B cell (primary cell): ENCODE data around the gene LRRC31. TPM values are rescaled to one million over a fixed set of nuclear protein-coding genes. Genes with fewer than 3 reads are reported as not detected.

ENCODE experiments used
- ATAC-seq: fragments of 200-7000 bp; cut with Tn5 transposase; one replicate; pipeline ENCODE4 v1.10.0; 2021; ENCODE audit warnings: low read depth, mild to moderate bottlenecking, moderate number of reproducible peaks, moderate library complexity
- CTCF ChIA-PET: fragments of 350-600 bp; sonication (Branson Sonifier 250); formaldehyde crosslinking; loops from one replicate; lab custom pipeline; 2021; ENCODE audit warnings: antibody characterized with exemption, inconsistent platforms; lab: Charles Lee
- POLR2A ChIA-PET: fragments of 350-600 bp; sonication (Branson Sonifier 250); formaldehyde crosslinking; loops from one replicate; lab custom pipeline; 2021; ENCODE audit warnings: antibody characterized with exemption; lab: Charles Lee
- DNase-seq: peaks from one replicate; pipeline ENCODE4 v3.0.0; 2013
- H2AFZ ChIP-seq: 2 replicates; pipeline ENCODE4 v1.6.1; 2012; ENCODE audit warnings: mild to moderate bottlenecking, low read depth, low read length; ENCODE audit not compliant: insufficient read depth, poor library complexity, severe bottlenecking
- H3K27ac ChIP-seq, 2 donors: 1 replicate in 1 of 2; 2 replicates in 1 of 2; pipeline ENCODE4 v1.5.1; 2012 to 2013; ENCODE audit warnings: low read length in 2 of 2, mild to moderate bottlenecking in 2 of 2, moderate library complexity in 1 of 2
- H3K27me3 ChIP-seq, 4 experiments: fragments of 200-600 bp in 1 of 4; sonication (generic) in 1 of 4; replicated peaks in 1 of 4; 1 replicate in 2 of 4; 2 replicates in 2 of 4; pipeline versions ENCODE4 v1.6.1 to v1.7.0; 2013 to 2016; ENCODE audit warnings: low read length in 3 of 4, mild to moderate bottlenecking in 2 of 4, mixed read lengths in 1 of 4, moderate library complexity in 1 of 4; ENCODE audit not compliant: insufficient read depth in 4 of 4, control insufficient read depth in 3 of 4; ENCODE audit errors: control extremely low read depth in 1 of 4
- H3K36me3 ChIP-seq, 2 experiments: replicated peaks in 1 of 2; 1 replicate in 1 of 2; 2 replicates in 1 of 2; pipeline versions ENCODE4 v1.6.1 to v1.7.1; 2013; ENCODE audit warnings: low read length in 1 of 2; ENCODE audit not compliant: insufficient read depth in 2 of 2, control insufficient read depth in 1 of 2; ENCODE audit errors: control extremely low read depth in 1 of 2, extremely low read depth in 1 of 2
- H3K4me1 ChIP-seq, 2 donors: fragments of 200-600 bp in 1 of 2; sonication (generic) in 1 of 2; 1 replicate in 1 of 2; 2 replicates in 1 of 2; pipeline versions ENCODE4 v1.5.1 to v1.6.1; 2013 to 2017; ENCODE audit warnings: low read length in 2 of 2; ENCODE audit not compliant: control insufficient read depth in 2 of 2, insufficient read depth in 2 of 2
- H3K4me2 ChIP-seq: replicated peaks from 2 replicates; pipeline ENCODE3; 2012; ENCODE audit warnings: mild to moderate bottlenecking, low read depth, low read length; ENCODE audit not compliant: poor library complexity, severe bottlenecking
- H3K4me3 ChIP-seq, 5 experiments: fragments of 200-600 bp in 1 of 5; sonication (generic) in 1 of 5; 1 replicate in 3 of 5; 2 replicates in 2 of 5; pipeline versions ENCODE4 v1.5.1 to v1.7.0; 2011 to 2016; ENCODE audit warnings: low read length in 4 of 5, mild to moderate bottlenecking in 4 of 5, low read depth in 2 of 5, control low read depth in 1 of 5, moderate library complexity in 1 of 5; ENCODE audit not compliant: insufficient read depth in 1 of 5; ENCODE audit errors: control extremely low read depth in 1 of 5, extremely low read depth in 1 of 5
- H3K79me2 ChIP-seq: fragments of 200-600 bp; sonication (generic); one replicate; pipeline ENCODE4 v1.6.0; 2016; ENCODE audit warnings: low read length; ENCODE audit not compliant: control insufficient read depth, insufficient read depth
- H3K9ac ChIP-seq: fragments of 200-600 bp; sonication (generic); 2 replicates; pipeline ENCODE4 v1.6.1; 2017; ENCODE audit warnings: mild to moderate bottlenecking, low read length, moderate library complexity
- H3K9me3 ChIP-seq, 3 donors: one replicate each; pipeline versions ENCODE4 v1.6.1 to v1.7.1; 2013; ENCODE audit warnings: low read length in 2 of 3; ENCODE audit not compliant: control insufficient read depth in 2 of 3, insufficient read depth in 1 of 3; ENCODE audit errors: control extremely low read depth in 1 of 3
- H4K20me1 ChIP-seq: 2 replicates; pipeline ENCODE4 v1.6.0; 2012; ENCODE audit warnings: mild to moderate bottlenecking, low read length; ENCODE audit not compliant: insufficient read depth, control insufficient read depth, poor library complexity, severe bottlenecking
- H3K27ac Mint-ChIP-seq: one replicate; pipeline ENCODE4 v1.8.0; 2021; ENCODE audit warnings: mixed read lengths
- H3K27me3 Mint-ChIP-seq: one replicate; pipeline ENCODE4 v1.8.0; 2021; ENCODE audit warnings: mixed read lengths
- H3K4me1 Mint-ChIP-seq: one replicate; pipeline ENCODE4 v1.8.0; 2021; ENCODE audit warnings: mixed read lengths
- H3K4me3 Mint-ChIP-seq: one replicate; pipeline ENCODE4 v1.8.0; 2021; ENCODE audit warnings: mixed read lengths
- H3K9me3 Mint-ChIP-seq: one replicate; pipeline ENCODE4 v1.8.0; 2022; ENCODE audit warnings: mixed read lengths; ENCODE audit not compliant: insufficient read depth
- EZH2 ChIP-seq: IDR thresholded peaks from 2 replicates; pipeline ENCODE4 v1.6.1; 2012; ENCODE audit warnings: borderline replicate concordance, low read depth, mild to moderate bottlenecking, moderate library complexity, low read length; ENCODE audit not compliant: insufficient read depth, poor library complexity, severe bottlenecking
- WGBS: methylation state at CpG from one replicate; pipeline ENCODE4 v1.1.5; 2013; ENCODE audit warnings: missing lambda C conversion rate; ENCODE audit not compliant: insufficient coverage; 5-methylcytosine and 5-hydroxymethylcytosine counted together
- intact Hi-C: fragments of 100-400 bp; cut with micrococcal nuclease; formaldehyde crosslinking; loops from one replicate; pipeline ENCODE4 v1.10.0; 2022
- polyA plus RNA-seq: library from polyadenylated mRNA; depleted of rRNA; stranded (reverse); fragments of >200 nt; gene quantifications from 2 replicates; pipeline ENCODE4 v1.2.3, GENCODE V29; 2012
- total RNA-seq, 2 donors: library from RNA; stranded (reverse); fragments of 120-200 nt in 1 of 2; gene quantifications; 1 replicate in 1 of 2; 2 replicates in 1 of 2; pipeline versions ENCODE4 v1.2.3 to v1.2.4, GENCODE V29; 2013 to 2022
- TF ChIP-seq, protein P1 (sequence below): fragments of 200-600 bp; IDR thresholded peaks from one replicate; pipeline ENCODE4 v1.8.0; 2022; ENCODE audit warnings: antibody characterized with exemption, mild to moderate bottlenecking

The LRRC31 gene
- total and polyA plus RNA-seq, 2 donors (not counting 1 experiment from before 2014, with no cell fraction given) = not detected

DNA sequence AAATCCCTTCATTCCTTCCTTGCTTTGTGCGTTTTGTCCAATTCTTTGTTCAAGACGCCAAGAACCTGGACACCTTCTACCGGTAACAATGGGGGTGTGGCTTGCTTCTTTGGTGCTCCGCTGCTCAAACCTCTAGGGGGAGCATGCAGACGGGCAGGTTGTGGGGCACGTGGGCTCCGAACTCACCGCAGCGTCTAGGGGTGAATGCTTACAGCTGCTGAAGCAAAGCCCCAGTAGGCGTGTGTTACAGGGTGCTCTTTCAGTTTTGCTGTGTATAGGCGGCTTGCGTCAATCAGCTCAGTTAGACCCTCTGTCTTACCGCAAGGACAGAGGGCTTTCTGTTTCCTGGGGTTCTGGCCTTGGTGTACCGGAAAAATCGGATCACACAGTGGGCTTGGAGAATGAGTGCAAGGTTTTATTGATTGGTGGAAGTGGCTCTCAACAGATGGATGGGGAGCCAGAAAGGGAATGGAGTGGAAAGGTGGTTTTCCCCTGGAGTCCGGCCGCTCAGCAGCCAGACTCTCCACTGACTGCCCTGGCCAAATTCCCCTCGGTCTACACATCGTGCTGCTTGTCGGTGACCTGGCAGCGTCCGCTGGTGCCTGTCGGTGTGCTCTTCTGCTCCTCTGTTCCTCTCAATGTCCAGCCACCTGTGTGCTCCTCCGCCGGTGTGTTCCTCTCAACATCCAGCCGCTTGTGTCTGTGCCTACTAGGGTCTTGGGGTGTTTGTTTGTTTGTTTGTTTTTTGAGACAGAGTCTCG lies 55.8 kb downstream of the LRRC31 start:
- Histone ChIP-seq H3K27ac (peak overlapping the region; percentile 82 to 84), H3K9ac (peak overlapping the region; percentile 66), H3K4me3 (peak overlapping the region; percentile 66 to 79 (median 69)), H3K4me1 (peaks cover 28% of the 10 kb centered on the region in 2 donors), H4K20me1 (no peaks in the 10 kb centered on the region), H3K4me2 (peak overlapping the region; percentile 82), H2AFZ (peak overlapping the region; percentile 91), H3K79me2 (no peaks in the 10 kb centered on the region), H3K27me3 (no peaks in the 10 kb centered on the region), H3K36me3 (no peaks in the 10 kb centered on the region), H3K9me3 (peaks cover 0 to 6% (median 6%) of the 10 kb centered on the region in 3 donors)
- peak overlapping the region; percentile 87 for H3K4me3 Mint-ChIP-seq
- ATAC-seq = peak; percentile 84
- peak; percentile 94 for DNase-seq
- H3K27me3 Mint-ChIP-seq = no peaks in the 10 kb centered on the region
- intact Hi-C loops = loop anchor here (1.0 to 5.0 kb wide), 9 partner anchors 22 to 366 kb away; partner anchors contain the start of genes GPR160, MYNN, SEC62 and TERC
- H3K27ac Mint-ChIP-seq = peak overlapping the region; percentile 93
- TF ChIP-seq, protein P1, sequence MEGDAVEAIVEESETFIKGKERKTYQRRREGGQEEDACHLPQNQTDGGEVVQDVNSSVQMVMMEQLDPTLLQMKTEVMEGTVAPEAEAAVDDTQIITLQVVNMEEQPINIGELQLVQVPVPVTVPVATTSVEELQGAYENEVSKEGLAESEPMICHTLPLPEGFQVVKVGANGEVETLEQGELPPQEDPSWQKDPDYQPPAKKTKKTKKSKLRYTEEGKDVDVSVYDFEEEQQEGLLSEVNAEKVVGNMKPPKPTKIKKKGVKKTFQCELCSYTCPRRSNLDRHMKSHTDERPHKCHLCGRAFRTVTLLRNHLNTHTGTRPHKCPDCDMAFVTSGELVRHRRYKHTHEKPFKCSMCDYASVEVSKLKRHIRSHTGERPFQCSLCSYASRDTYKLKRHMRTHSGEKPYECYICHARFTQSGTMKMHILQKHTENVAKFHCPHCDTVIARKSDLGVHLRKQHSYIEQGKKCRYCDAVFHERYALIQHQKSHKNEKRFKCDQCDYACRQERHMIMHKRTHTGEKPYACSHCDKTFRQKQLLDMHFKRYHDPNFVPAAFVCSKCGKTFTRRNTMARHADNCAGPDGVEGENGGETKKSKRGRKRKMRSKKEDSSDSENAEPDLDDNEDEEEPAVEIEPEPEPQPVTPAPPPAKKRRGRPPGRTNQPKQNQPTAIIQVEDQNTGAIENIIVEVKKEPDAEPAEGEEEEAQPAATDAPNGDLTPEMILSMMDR = peak; percentile 80
- no peak for TF ChIP-seq EZH2
- H3K4me1 Mint-ChIP-seq = peaks cover 41% of the 10 kb centered on the region
- no peaks in the 10 kb centered on the region for H3K9me3 Mint-ChIP-seq
- ChIA-PET POLR2A (interaction anchor here (0.7 to 0.9 kb wide), 3 partner anchors 32 to 42 kb away, joined by 3 to 4 read pairs (median 3); no protein-coding TSS in a partner anchor), CTCF (interaction anchor here (0.6 to 2.3 kb wide), 14 partner anchors 9 to 543 kb away, joined by 3 to 13 read pairs (median 4); partner anchors contain the start of genes MYNN and SEC62)
- 33% methylated on average over 22 of the region's 27 CpGs for WGBS
